Activated T-helper 2 cell treated with anti-CD3 and anti-CD28 coated beads, Interferon-gamma antibody, Interleukin-2, Interleukin-4, amounts not matched to agents 10 μg/mL and 5 μg/mL and 100 μg/mL, durations not matched to agents 14 hours and 24 hours and 36 hours (primary cell): Measurements from ENCODE around the gene C11orf91. TPM values are rescaled to one million over a fixed set of nuclear protein-coding genes. Genes with fewer than 3 reads are reported as not detected.
"Not testable (repeated sequence)": the region's sequence is repeated elsewhere in the genome, so short reads cannot be mapped to it uniquely, and the experiment has no call there.

ENCODE experiments used
- DNase-seq: peaks from one replicate; pipeline ENCODE4 v3.0.0; 2021; ENCODE audit warnings: low spot score
- H3K27ac Mint-ChIP-seq: one replicate; pipeline ENCODE4 v1.8.0; 2021; ENCODE audit warnings: mixed read lengths
- H3K27me3 Mint-ChIP-seq: one replicate; pipeline ENCODE4 v1.8.0; 2021; ENCODE audit warnings: low read depth, mixed read lengths
- H3K36me3 Mint-ChIP-seq: one replicate; pipeline ENCODE4 v1.8.0; 2021; ENCODE audit warnings: low read depth, mixed read lengths
- H3K4me1 Mint-ChIP-seq: one replicate; pipeline ENCODE4 v1.8.0; 2021; ENCODE audit warnings: low read depth, mixed read lengths
- H3K4me3 Mint-ChIP-seq: one replicate; pipeline ENCODE4 v1.8.0; 2021; ENCODE audit warnings: low read depth, mild to moderate bottlenecking, moderate library complexity, mixed read lengths
- H3K9me3 Mint-ChIP-seq: one replicate; pipeline ENCODE4 v1.8.0; 2021; ENCODE audit warnings: mixed read lengths
- intact Hi-C: fragments of 100-400 bp; cut with micrococcal nuclease; formaldehyde crosslinking; loops from one replicate; pipeline ENCODE4 v1.15.1; 2023
- total RNA-seq: library from RNA; stranded (reverse); gene quantifications from 2 replicates; pipeline ENCODE4 v1.2.3, GENCODE V29; 2022

Gene C11orf91
- total RNA-seq, 1 donor from 2014 or later = not detected

- no peaks in the 10 kb centered on the region for H3K9me3 Mint-ChIP-seq
- DNase-seq = no peak
- no peak overlapping the region for H3K4me3 Mint-ChIP-seq
- intact Hi-C loops = loop anchor here (2.0 kb wide), 1 partner anchor 42 kb away; no protein-coding TSS in a partner anchor
- no peak overlapping the region for H3K27ac Mint-ChIP-seq
- H3K27me3 Mint-ChIP-seq = peaks cover 5% of the 10 kb centered on the region
- H3K36me3 Mint-ChIP-seq = no peaks in the 10 kb centered on the region
- H3K4me1 Mint-ChIP-seq = peaks cover 11% of the 10 kb centered on the region
These were observed 9.4 kb downstream of the C11orf91 start for GRCh38 chr11:33691066-33691864.

- Mint-ChIP-seq H3K4me1 (peaks cover 10% of the 10 kb centered on the region), H3K27me3 (peaks cover 3% of the 10 kb centered on the region), H3K36me3 (no peaks in the 10 kb centered on the region), H3K9me3 (no peaks in the 10 kb centered on the region), H3K27ac (peak overlapping the region; percentile 30), H3K4me3 (no peak overlapping the region)
- intact Hi-C loops = loop anchor here (1.0 to 2.0 kb wide), 2 partner anchors 32 to 42 kb away; no protein-coding TSS in a partner anchor
- DNase-seq = no peak
These were observed 10.1 kb downstream of the C11orf91 start for GRCh38 chr11:33690290-33691065.

GRCh38 chr11:33689501-33689900, 11.1 kb downstream of the C11orf91 start:
- no peaks in the 10 kb centered on the region for H3K36me3 Mint-ChIP-seq
- DNase-seq = no peak
- intact Hi-C loops = loop anchor here (5.0 to 10.0 kb wide), 2 partner anchors 145 to 317 kb away; no protein-coding TSS in a partner anchor
- peaks cover 10% of the 10 kb centered on the region for H3K4me1 Mint-ChIP-seq
- no peak overlapping the region for H3K27ac Mint-ChIP-seq
- H3K9me3 Mint-ChIP-seq = no peaks in the 10 kb centered on the region
- H3K4me3 Mint-ChIP-seq = no peak overlapping the region
- H3K27me3 Mint-ChIP-seq = peaks cover 3% of the 10 kb centered on the region

GRCh38 chr11:33689085-33689484, 11.5 kb downstream of the C11orf91 start:
- DNase-seq = no peak
- Mint-ChIP-seq H3K36me3 (no peaks in the 10 kb centered on the region), H3K4me1 (peaks cover 10% of the 10 kb centered on the region), H3K9me3 (no peaks in the 10 kb centered on the region), H3K27me3 (peaks cover 6% of the 10 kb centered on the region), H3K4me3 (no peak overlapping the region), H3K27ac (no peak overlapping the region)
- intact Hi-C loops = loop anchor here (5.0 to 10.0 kb wide), 2 partner anchors 144 to 317 kb away; no protein-coding TSS in a partner anchor

DNA sequence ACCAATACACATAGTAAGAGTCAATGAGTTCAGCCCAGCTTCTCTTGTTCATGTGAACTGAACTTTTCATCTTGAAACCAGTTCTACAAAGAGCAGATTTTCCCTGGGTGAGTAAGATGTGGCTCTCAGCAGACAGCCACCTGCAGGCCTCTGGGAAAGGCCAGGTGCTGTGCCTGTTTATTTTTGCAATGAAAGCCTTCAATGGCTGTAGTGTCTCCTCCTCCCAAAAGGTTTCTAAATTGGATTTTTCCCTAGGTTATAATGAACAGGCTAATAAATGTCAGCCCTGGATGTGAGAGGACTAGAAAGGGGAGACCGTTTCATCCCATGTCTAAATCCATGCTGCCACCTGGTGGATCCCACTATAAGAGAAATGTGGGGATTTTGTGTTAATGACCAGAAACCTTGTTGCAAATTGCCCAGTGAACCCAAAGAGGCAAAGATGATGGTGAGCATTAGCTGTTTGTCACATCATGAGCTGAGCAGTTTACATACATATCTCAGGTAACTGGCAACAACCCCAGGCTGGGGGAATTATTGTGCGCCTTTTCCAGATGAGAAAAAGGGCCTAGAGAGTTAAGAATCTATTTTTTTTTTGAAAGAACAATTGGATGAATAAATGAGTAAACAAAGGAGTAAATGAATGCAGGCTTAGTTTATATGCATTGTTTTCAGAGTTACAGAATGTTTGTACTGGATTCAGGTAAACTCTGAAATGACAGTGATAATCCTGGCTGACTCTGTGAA, 12.7 kb downstream of the C11orf91 start:
- intact Hi-C loops = loop anchor here (5.0 to 10.0 kb wide), 2 partner anchors 143 to 316 kb away; no protein-coding TSS in a partner anchor
- no peaks in the 10 kb centered on the region for H3K36me3 Mint-ChIP-seq
- no peak for DNase-seq
- peaks cover 10% of the 10 kb centered on the region for H3K4me1 Mint-ChIP-seq
- no peak overlapping the region for H3K27ac Mint-ChIP-seq
- H3K9me3 Mint-ChIP-seq = no peaks in the 10 kb centered on the region
- no peak overlapping the region for H3K4me3 Mint-ChIP-seq
- H3K27me3 Mint-ChIP-seq = peaks cover 8% of the 10 kb centered on the region

DNA sequence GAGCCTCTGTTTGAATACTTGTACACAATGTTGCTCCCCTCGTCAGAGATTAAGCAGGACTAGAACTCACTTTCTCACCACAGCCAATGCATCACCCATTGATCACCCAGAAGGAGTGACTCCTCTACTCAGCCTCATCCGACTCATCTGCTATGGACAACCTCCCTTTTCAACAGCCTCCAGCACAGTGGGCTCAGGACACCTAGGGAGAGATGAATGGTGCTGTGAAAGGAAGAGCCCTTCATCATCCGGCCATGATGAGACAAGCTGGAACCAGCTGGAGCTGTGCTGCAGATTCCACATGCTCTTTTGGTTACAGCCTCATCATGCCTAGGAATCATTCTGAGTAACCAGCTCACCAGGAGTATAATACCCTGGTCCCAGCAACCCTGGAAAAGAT, 15.5 kb downstream of the C11orf91 start:
- intact Hi-C loops = loop anchor here (5.0 to 10.0 kb wide), 2 partner anchors 140 to 313 kb away; no protein-coding TSS in a partner anchor
- H3K4me3 Mint-ChIP-seq = no peak overlapping the region

GRCh38 chr11:33684003-33684706, 16.5 kb downstream of the C11orf91 start:
- DNase-seq = no peak
- Mint-ChIP-seq H3K36me3 (no peaks in the 10 kb centered on the region), H3K27ac (no peak overlapping the region), H3K4me1 (no peaks in the 10 kb centered on the region), H3K4me3 (no peak overlapping the region), H3K27me3 (peaks cover 29% of the 10 kb centered on the region), H3K9me3 (no peaks in the 10 kb centered on the region)
- intact Hi-C loops = loop anchor here (10.0 kb wide), 1 partner anchor 139 kb away; no protein-coding TSS in a partner anchor

More for the DNA sequence above, 15.5 kb downstream of the C11orf91 start:
- no peak for DNase-seq
- Mint-ChIP-seq H3K36me3 (no peaks in the 10 kb centered on the region), H3K27me3 (peaks cover 22% of the 10 kb centered on the region), H3K27ac (no peak overlapping the region), H3K9me3 (no peaks in the 10 kb centered on the region), H3K4me1 (peaks cover 3% of the 10 kb centered on the region)

DNA sequence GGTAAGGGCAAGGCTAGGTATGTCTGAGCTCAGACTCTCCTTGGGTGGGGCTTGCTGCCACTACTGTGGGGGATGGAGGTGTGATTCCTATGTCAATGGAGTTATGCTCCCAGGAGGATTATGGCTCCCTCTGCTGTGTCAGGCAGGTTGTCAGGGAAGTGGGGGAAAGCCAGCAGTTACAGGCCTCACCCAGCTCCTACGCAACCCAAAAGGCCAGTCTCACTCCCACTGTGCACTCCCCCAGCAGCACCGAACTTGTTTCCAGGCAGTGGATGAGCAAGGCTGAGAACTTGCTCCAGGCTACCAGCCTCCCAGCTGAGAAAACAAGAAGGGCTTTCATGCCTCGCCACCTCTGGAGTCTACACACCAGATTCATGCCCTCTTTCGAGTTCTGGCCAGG, 18.2 kb downstream of the C11orf91 start:
- H3K27me3 Mint-ChIP-seq = peaks cover 37% of the 10 kb centered on the region
- no peak for DNase-seq
- no peak overlapping the region for H3K4me3 Mint-ChIP-seq
- peaks cover 9% of the 10 kb centered on the region for H3K9me3 Mint-ChIP-seq
- no peaks in the 10 kb centered on the region for H3K36me3 Mint-ChIP-seq
- intact Hi-C loops = loop anchor here (10.0 kb wide), 1 partner anchor 138 kb away; no protein-coding TSS in a partner anchor
- no peak overlapping the region for H3K27ac Mint-ChIP-seq
- H3K4me1 Mint-ChIP-seq = no peaks in the 10 kb centered on the region

GRCh38 chr11:33682019-33682418, 18.6 kb downstream of the C11orf91 start:
- no peak overlapping the region for H3K4me3 Mint-ChIP-seq
- peaks cover 13% of the 10 kb centered on the region for H3K9me3 Mint-ChIP-seq
- no peaks in the 10 kb centered on the region for H3K4me1 Mint-ChIP-seq
- H3K27me3 Mint-ChIP-seq = peaks cover 40% of the 10 kb centered on the region
- DNase-seq = no peak
- intact Hi-C loops = loop anchor here (10.0 kb wide), 1 partner anchor 137 kb away; no protein-coding TSS in a partner anchor
- H3K36me3 Mint-ChIP-seq = no peaks in the 10 kb centered on the region
- no peak overlapping the region for H3K27ac Mint-ChIP-seq

GRCh38 chr11:33678616-33679015, 22.0 kb downstream of the C11orf91 start:
- H3K4me1 Mint-ChIP-seq, H3K27ac Mint-ChIP-seq, H3K36me3 Mint-ChIP-seq, DNase-seq, intact Hi-C loops, H3K4me3 Mint-ChIP-seq: not testable (repeated sequence)
- Mint-ChIP-seq H3K27me3 (peaks cover 34% of the 10 kb centered on the region), H3K9me3 (peaks cover 14% of the 10 kb centered on the region)

DNA sequence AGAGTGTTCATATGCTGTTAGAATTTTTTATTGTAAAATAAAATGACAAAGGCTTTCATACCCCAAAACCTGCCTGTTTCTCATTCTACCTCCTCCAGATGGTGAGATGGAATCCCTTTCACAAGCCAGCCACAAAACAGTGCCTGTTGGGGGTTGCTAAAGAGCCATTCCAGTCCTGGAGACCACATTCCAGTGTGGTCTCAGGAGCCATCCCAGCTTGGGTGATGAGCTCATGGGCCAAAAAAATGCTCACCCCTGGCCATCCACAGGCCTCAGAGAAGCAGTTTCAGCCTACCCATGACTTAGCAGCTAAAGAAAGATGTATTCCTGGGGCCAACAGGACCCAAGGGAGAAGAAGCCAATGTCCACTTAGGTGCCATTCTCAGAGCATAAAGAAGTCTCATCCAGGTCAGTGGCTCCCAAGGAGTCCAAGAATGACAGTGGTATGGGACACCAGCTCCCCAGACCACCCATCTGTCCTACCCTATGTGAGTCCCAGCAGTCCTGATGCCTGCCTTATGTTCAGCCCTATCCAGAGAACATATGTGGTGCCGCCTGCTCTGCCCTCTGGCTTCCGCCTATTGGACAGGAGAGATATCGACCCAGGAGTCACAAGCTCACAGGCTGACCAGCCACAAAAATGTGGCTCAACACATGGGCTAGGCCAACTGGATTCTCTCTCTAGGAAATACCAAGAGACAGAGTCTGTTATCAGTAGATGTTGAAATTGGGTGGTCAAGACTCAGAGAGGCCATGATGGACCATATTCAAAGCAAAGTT, 26.4 kb downstream of the C11orf91 start:
- no peak for DNase-seq
- intact Hi-C loops = no loop called here
- peaks cover 14% of the 10 kb centered on the region for H3K9me3 Mint-ChIP-seq
- H3K36me3 Mint-ChIP-seq = no peaks in the 10 kb centered on the region
- no peak overlapping the region for H3K4me3 Mint-ChIP-seq
- H3K4me1 Mint-ChIP-seq = peaks cover 16% of the 10 kb centered on the region
- peaks cover 12% of the 10 kb centered on the region for H3K27me3 Mint-ChIP-seq
- no peak overlapping the region for H3K27ac Mint-ChIP-seq
